A172 (cell line): Measurements from ENCODE around the gene CYTH4. TPM values are rescaled to one million over a fixed set of nuclear protein-coding genes. Genes with fewer than 3 reads are reported as not detected.

Experiments used
- DNase-seq: peaks from one replicate; pipeline ENCODE4 v3.0.0-alpha.2; 2015; ENCODE audit warnings: low spot score
- total RNA-seq: library from RNA; depleted of rRNA; stranded (reverse); fragments of >200 nt; shearing (Covaris generic); gene quantifications from 2 replicates; pipeline ENCODE4 v1.2.3, GENCODE V29; 2014; rRNA removed

The CYTH4 gene
- total RNA-seq, 1 experiment from 2014 or later = 0.43 TPM

GRCh38 chr22:37345863-37346504 lies 63.7 kb downstream of the CYTH4 start:
- DNase-seq = peak; percentile 78

- no peak for DNase-seq
Observed at GRCh38 chr22:37346505-37346895, 64.2 kb downstream of the CYTH4 start.

GRCh38 chr22:37349043-37349814 lies 66.9 kb downstream of the CYTH4 start:
- no peak for DNase-seq

- DNase-seq = no peak
Observed at GRCh38 chr22:37351232-37351631, 68.9 kb downstream of the CYTH4 start.

- no peak for DNase-seq
Observed at GRCh38 chr22:37352481-37352880, 70.2 kb downstream of the CYTH4 start.

GRCh38 chr22:37353839-37354238 lies 71.5 kb downstream of the CYTH4 start:
- no peak for DNase-seq

- DNase-seq = no peak
Observed at GRCh38 chr22:37354261-37354660, 72.0 kb downstream of the CYTH4 start.

- no peak for DNase-seq
Observed at GRCh38 chr22:37354670-37355069, 72.4 kb downstream of the CYTH4 start.

GRCh38 chr22:37355174-37355573 lies 72.9 kb downstream of the CYTH4 start:
- DNase-seq = no peak

- no peak for DNase-seq
Observed at GRCh38 chr22:37356922-37357321, 74.6 kb downstream of the CYTH4 start.

GRCh38 chr22:37357446-37358075 lies 75.3 kb downstream of the CYTH4 start:
- DNase-seq = no peak

GRCh38 chr22:37358386-37358785 lies 76.1 kb downstream of the CYTH4 start:
- no peak for DNase-seq

GRCh38 chr22:37358917-37359316 lies 76.6 kb downstream of the CYTH4 start:
- DNase-seq = no peak

GRCh38 chr22:37362621-37363020 lies 80.3 kb downstream of the CYTH4 start:
- no peak for DNase-seq

GRCh38 chr22:37363261-37363992 lies 81.1 kb downstream of the CYTH4 start:
- DNase-seq = no peak

Other genes with a start within 250 kb of the CYTH4 start
- gene KCTD17, start 230.8 kb upstream of the CYTH4 start, total RNA-seq = 20.5 and 21.3 TPM in 2 replicates
- not detected in 2 replicates for gene TMPRSS6, start 172.8 kb upstream of the CYTH4 start, total RNA-seq
- gene IL2RB, start 132.6 kb upstream of the CYTH4 start, total RNA-seq = 0.02 TPM in 1 of 2 replicates, not detected in the other
- 2.1 and 7.7 TPM in 2 replicates for gene C1QTNF6, start 94.3 kb upstream of the CYTH4 start, total RNA-seq
- gene SSTR3, start 70.0 kb upstream of the CYTH4 start, total RNA-seq = not detected in 2 replicates
- 51.7 and 60.2 TPM in 2 replicates for gene RAC2, start 38.2 kb upstream of the CYTH4 start, total RNA-seq
- gene ELFN2, start 145.0 kb downstream of the CYTH4 start, total RNA-seq = 0.93 and 1.1 TPM in 2 replicates
- gene MFNG, start 203.9 kb downstream of the CYTH4 start, total RNA-seq = 0.86 and 0.95 TPM in 2 replicates
- gene CARD10, start 236.9 kb downstream of the CYTH4 start, total RNA-seq = 20.4 and 41.0 TPM in 2 replicates